HepG2 (cell line): ENCODE measurements around the gene SESN1.

ENCODE experiments used
- CBFB ChIP-seq: sonication (generic); formaldehyde crosslinking; IDR thresholded peaks from 2 replicates; pipeline ENCODE4 v1.4.0; 2020; ENCODE audit warnings: missing genetic modification reagents
- MAZ ChIP-seq, 2 experiments: sonication (generic) in 1 of 2; formaldehyde crosslinking in 1 of 2; IDR thresholded peaks; 2 replicates each; pipeline versions ENCODE4 v1.5.0 to v1.6.1; 2012 to 2020; ENCODE audit warnings: low read depth in 2 of 2, mild to moderate bottlenecking in 2 of 2, borderline replicate concordance in 1 of 2, improper control_type of control experiment in 1 of 2, low read length in 1 of 2, missing genetic modification reagents in 1 of 2, moderate library complexity in 1 of 2
- NFRKB ChIP-seq: fragments of 450-650 bp; IDR thresholded peaks from 2 replicates; pipeline ENCODE4 v1.6.1; 2017
- ZNF143 ChIP-seq: sonication (generic); formaldehyde crosslinking; IDR thresholded peaks from 2 replicates; pipeline ENCODE4 v1.4.0; 2020; ENCODE audit warnings: missing genetic modification reagents
- ZNF274 ChIP-seq: sonication (generic); formaldehyde crosslinking; IDR thresholded peaks from 2 replicates; pipeline ENCODE4 v1.5.1; 2020; ENCODE audit warnings: mild to moderate bottlenecking, missing genetic modification reagents
- TF ChIP-seq, protein P1 (sequence below): sonication (generic); formaldehyde crosslinking; IDR thresholded peaks from 2 replicates; pipeline ENCODE4 v1.4.0; 2020; ENCODE audit warnings: missing genetic modification reagents
- TF ChIP-seq, protein P2 (sequence below): sonication (generic); formaldehyde crosslinking; IDR thresholded peaks from 2 replicates; pipeline ENCODE4 v1.5.0; 2020; ENCODE audit warnings: mild to moderate bottlenecking, missing genetic modification reagents, moderate library complexity
- TF ChIP-seq, protein P3 (sequence below): IDR thresholded peaks from 2 replicates; pipeline ENCODE4 v1.6.1; 2012; ENCODE audit warnings: low read length, improper control_type of control experiment
- TF ChIP-seq, protein P4 (sequence below), 2 experiments: sonication (generic) in 1 of 2; formaldehyde crosslinking in 1 of 2; IDR thresholded peaks; 2 replicates each; pipeline versions ENCODE4 v1.4.0 to v1.6.1; 2018 to 2020; ENCODE audit warnings: missing genetic modification reagents in 2 of 2, borderline replicate concordance in 1 of 2, low read depth in 1 of 2, mild to moderate bottlenecking in 1 of 2, missing biosample characterization in 1 of 2

DNA sequence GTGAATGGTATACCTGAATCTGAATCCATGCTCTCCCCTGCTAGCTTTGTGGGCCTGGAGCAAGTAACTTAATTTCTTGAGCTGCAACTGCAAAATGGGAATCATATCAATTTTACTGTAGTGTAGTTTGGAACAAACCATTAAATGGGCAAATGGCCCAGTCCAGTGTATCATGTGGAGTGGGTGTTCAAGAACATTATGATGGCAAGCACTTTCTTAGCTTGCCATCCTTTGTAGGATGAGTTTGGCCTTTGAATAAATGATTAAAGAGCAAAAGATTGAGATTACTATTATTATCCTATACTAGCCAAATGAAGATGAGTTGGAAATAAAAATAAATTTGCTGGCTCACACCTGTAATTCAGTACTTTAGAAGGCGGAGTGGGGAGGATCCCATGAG is 120.4 kb downstream of the SESN1 start:
- TF ChIP-seq, protein P1, sequence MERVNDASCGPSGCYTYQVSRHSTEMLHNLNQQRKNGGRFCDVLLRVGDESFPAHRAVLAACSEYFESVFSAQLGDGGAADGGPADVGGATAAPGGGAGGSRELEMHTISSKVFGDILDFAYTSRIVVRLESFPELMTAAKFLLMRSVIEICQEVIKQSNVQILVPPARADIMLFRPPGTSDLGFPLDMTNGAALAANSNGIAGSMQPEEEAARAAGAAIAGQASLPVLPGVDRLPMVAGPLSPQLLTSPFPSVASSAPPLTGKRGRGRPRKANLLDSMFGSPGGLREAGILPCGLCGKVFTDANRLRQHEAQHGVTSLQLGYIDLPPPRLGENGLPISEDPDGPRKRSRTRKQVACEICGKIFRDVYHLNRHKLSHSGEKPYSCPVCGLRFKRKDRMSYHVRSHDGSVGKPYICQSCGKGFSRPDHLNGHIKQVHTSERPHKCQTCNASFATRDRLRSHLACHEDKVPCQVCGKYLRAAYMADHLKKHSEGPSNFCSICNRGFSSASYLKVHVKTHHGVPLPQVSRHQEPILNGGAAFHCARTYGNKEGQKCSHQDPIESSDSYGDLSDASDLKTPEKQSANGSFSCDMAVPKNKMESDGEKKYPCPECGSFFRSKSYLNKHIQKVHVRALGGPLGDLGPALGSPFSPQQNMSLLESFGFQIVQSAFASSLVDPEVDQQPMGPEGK (CRISPR knock-in tag): no peak
- TF ChIP-seq NFRKB: no peak
- TF ChIP-seq MAZ (IDR thresholded peaks at IDR 0.05; ENCODE audit: borderline replicate concordance, low read depth, low read length): no peak
- no peak for TF ChIP-seq MAZ (CRISPR knock-in tag; IDR thresholded peaks at IDR 0.05; ENCODE audit: low read depth)
- TF ChIP-seq, protein P2, sequence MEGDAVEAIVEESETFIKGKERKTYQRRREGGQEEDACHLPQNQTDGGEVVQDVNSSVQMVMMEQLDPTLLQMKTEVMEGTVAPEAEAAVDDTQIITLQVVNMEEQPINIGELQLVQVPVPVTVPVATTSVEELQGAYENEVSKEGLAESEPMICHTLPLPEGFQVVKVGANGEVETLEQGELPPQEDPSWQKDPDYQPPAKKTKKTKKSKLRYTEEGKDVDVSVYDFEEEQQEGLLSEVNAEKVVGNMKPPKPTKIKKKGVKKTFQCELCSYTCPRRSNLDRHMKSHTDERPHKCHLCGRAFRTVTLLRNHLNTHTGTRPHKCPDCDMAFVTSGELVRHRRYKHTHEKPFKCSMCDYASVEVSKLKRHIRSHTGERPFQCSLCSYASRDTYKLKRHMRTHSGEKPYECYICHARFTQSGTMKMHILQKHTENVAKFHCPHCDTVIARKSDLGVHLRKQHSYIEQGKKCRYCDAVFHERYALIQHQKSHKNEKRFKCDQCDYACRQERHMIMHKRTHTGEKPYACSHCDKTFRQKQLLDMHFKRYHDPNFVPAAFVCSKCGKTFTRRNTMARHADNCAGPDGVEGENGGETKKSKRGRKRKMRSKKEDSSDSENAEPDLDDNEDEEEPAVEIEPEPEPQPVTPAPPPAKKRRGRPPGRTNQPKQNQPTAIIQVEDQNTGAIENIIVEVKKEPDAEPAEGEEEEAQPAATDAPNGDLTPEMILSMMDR (CRISPR knock-in tag): no peak
- no peak for TF ChIP-seq ZNF143 (CRISPR knock-in tag)
- TF ChIP-seq ZNF274: no peak
- TF ChIP-seq, protein P3, sequence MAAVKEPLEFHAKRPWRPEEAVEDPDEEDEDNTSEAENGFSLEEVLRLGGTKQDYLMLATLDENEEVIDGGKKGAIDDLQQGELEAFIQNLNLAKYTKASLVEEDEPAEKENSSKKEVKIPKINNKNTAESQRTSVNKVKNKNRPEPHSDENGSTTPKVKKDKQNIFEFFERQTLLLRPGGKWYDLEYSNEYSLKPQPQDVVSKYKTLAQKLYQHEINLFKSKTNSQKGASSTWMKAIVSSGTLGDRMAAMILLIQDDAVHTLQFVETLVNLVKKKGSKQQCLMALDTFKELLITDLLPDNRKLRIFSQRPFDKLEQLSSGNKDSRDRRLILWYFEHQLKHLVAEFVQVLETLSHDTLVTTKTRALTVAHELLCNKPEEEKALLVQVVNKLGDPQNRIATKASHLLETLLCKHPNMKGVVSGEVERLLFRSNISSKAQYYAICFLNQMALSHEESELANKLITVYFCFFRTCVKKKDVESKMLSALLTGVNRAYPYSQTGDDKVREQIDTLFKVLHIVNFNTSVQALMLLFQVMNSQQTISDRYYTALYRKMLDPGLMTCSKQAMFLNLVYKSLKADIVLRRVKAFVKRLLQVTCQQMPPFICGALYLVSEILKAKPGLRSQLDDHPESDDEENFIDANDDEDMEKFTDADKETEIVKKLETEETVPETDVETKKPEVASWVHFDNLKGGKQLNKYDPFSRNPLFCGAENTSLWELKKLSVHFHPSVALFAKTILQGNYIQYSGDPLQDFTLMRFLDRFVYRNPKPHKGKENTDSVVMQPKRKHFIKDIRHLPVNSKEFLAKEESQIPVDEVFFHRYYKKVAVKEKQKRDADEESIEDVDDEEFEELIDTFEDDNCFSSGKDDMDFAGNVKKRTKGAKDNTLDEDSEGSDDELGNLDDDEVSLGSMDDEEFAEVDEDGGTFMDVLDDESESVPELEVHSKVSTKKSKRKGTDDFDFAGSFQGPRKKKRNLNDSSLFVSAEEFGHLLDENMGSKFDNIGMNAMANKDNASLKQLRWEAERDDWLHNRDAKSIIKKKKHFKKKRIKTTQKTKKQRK: no peak
- TF ChIP-seq, protein P4, sequence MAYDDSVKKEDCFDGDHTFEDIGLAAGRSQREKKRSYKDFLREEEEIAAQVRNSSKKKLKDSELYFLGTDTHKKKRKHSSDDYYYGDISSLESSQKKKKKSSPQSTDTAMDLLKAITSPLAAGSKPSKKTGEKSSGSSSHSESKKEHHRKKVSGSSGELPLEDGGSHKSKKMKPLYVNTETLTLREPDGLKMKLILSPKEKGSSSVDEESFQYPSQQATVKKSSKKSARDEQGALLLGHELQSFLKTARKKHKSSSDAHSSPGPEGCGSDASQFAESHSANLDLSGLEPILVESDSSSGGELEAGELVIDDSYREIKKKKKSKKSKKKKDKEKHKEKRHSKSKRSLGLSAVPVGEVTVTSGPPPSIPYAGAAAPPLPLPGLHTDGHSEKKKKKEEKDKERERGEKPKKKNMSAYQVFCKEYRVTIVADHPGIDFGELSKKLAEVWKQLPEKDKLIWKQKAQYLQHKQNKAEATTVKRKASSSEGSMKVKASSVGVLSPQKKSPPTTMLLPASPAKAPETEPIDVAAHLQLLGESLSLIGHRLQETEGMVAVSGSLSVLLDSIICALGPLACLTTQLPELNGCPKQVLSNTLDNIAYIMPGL (CRISPR knock-in tag; IDR thresholded peaks at IDR 0.05; ENCODE audit: borderline replicate concordance in 1 of 2, low read depth in 1 of 2): no peak
- no peak for TF ChIP-seq CBFB (CRISPR knock-in tag)
